HG03342 (cell line): ENCODE data around the gene BACH2.

ENCODE experiments used
- ATAC-seq: cut with Tn5 transposase; IDR thresholded peaks from one replicate; pipeline ENCODE4 v1.9.1; 2021; ENCODE audit warnings: mild to moderate bottlenecking, moderate library complexity; ENCODE audit not compliant: unreplicated experiment

The BACH2 gene

DNA sequence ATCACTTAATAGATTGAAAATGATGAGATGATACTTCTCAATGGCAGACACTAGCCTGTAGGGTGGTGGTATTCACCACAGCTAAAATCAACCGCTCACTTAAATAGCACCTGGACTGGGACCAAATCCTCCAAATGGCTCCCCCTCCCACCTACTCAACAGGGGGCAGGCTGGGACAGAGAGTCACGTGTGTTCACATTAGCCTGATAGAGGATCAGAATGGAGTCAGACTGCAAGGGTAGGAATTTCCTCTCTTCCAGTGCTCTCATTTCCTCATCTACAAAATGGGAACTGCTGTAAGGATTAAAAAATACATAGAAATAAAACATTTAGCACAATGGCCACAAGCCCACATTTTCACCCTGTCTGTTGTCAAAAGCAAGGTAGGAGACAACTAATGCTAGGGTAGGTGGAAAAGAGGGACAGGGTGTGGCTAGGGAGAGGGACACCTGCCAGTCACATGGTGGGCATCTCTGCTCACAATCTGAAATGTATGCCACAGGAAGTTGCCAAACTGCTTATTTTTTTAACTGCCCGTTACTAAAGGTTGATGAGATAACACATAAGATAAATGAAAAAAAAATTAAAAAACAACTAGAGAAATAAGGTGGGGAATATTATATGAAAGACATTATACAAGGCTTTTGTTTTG is 55.3 kb downstream of the BACH2 start:
- ATAC-seq, result no peak

GRCh38 chr6:90238496-90239266 is 58.0 kb downstream of the BACH2 start:
- ATAC-seq, result no peak

DNA sequence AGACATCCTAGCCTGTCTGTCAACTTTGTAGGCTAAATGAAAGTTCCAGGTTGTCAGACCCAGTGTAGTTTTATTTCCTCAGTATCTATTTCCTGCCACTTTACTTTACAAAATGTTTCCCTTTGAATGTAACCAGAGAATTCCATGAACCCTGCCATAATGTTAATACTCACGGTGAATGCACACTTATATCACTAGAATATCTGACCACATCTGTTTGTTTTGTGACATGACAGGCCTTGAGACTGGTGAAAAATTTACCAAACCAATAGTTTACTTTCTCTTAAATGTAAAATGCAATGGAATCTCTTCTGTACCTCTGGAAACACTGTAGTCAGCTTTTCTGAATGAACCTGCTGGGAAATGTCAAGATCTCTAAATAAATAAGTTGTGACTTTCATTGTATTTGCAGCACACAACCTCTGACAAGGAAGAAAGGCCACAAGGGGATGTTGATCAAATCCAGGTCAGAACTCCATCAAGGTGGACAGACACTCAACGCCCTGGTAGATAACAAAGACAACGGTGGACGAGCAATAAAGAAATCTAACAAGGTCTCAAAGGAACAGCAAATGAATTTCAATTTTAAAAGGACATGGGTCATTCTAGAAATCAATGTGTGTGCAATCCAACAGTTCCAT is 59.2 kb downstream of the BACH2 start:
- ATAC-seq, result no peak

DNA sequence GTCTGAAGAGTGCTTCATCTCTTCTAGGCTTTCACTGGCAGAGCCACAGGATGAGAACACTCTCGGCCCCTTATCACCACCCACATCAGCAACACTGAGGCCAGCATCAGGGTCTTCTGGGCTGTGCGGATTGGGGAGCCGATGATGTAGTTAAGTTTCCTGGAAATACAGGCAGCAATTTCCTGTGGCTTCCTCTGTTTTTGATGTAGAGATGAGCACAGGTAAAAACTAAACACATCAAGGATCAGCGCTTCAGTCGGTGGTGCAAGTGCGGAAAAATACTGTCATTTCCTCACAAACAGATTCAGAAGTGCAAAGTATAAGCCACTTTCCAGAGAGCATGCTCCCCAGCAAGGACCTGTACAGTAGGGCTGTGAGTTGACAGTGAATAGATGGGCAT is 62.6 kb downstream of the BACH2 start:
- ATAC-seq, result no peak

DNA sequence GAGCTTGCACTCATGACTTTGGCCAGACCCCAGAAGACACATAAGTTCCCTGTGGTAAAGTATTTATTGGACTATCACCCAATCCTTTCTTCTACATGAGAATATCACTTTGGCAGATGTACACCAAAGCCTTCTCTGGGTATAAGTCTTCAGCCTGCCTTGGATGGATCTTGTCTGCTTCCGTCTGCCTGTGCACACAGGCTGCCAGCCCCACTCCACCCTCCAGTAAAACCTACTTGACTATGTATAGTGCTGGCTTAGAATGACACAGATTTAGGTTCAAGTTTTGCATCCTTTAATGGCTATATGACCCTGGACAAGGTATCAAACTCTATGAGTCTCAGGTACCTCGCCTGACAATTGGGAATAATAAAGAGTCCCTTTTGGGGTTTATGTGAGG is 63.4 kb downstream of the BACH2 start:
- no peak for ATAC-seq

DNA sequence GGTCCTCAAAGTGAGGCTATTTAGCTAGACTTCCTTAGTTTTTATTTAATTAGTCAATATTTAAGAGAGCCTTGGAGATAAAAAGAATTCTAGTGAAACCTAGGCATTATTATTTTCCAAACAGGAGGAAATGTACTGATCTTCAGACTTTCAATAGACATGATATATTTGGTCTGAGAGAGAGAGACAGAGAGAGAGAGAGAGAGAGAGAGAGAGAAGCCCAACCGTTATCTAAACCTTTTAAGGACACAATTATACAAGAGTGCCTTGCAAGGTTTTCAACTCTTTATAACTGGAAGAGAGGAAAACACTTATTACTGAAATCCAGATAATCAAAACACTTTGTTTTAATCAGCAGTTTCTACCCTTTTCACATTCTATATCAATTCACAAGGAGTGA is 64.8 kb downstream of the BACH2 start:
- ATAC-seq, result no peak

DNA sequence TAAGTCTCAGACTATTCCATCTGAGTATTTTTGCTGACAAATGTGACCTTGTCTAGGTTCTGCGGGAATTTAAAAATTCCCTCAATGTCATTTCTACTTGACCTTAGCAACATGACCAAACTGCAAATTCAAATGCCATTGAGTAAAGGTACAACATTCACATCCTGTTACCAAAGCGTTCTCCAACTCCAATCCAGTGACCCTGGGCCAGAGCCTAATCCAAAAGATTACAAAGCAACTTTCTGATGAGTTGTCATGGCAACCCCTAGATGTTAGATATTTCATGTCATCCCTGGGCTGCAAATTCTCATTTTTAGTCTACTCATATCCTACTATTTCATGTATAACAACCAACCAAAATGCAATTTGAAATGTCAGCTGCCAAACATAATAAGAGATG is 65.3 kb downstream of the BACH2 start:
- no peak for ATAC-seq

GRCh38 chr6:90230548-90231215 is 66.0 kb downstream of the BACH2 start:
- ATAC-seq, result no peak

DNA sequence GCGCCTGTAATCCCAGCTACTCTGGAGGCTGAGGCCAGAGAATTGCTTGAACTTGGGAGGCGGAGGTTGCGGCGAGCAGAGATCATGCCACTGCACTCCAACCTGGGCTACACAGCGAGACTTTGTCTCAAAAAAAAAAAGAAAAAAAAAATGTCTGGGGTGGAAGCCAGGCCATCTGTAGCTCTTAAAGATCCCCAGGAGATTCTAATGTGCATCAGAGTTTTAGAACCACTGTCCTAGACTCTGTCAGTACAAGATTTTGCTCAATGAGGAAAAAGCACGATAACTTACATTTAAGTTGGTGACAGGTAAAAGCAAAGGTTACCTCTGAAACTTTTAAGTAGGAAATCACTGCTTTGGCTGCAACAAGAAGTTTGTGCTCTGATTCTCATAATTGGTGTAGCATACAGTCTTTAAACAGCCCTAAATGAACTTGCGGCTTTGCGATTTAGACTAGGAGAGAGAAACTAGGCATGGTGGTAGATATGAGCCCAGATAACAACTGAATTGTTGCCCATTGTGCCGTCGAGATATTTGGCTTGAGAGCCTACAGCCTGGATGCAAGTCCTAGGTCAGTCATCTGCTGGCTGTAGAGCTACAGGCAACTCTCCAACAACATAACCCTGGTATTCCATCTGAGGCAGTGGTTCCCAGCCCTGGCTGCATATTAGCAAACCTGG is 67.2 kb downstream of the BACH2 start:
- ATAC-seq, result no peak

DNA sequence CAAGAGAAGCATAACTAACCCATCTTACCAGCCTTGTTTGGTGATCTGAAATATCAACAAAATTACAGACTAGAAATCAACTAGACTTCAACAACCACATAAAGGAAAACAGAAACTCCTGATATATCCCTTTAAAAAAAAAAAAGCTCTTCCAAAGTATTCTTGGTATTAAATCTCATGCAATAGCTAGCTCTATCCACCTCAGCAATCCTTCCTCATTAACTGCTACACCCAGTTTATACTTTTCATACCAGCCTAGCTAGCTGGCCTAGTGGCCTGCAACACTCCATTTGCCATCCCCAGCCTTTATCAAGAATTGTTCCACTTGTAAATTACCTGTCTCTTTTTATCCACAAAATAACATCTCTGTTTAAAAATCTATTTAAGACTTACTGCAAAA is 69.0 kb downstream of the BACH2 start:
- ATAC-seq, result no peak

GRCh38 chr6:90227213-90227612 is 69.4 kb downstream of the BACH2 start:
- no peak for ATAC-seq

DNA sequence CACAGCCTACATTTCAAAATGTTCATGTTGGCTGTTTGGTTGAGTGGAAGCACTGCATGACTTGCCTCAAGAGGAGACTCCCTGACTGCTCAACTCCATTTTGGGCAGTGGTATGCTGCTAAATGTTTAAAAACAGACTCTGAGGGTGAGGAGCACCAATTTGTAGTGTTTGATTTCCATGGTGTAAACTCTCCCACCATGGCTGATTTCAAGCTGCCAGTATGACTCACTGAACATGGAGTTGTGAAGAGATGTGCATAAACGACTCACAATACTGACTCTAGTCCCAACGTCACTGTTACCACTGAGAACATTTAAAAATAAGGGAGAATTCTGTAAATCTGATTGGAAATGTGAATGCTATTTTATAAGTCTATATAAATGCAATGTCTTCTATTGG is 70.4 kb downstream of the BACH2 start:
- no peak for ATAC-seq

DNA sequence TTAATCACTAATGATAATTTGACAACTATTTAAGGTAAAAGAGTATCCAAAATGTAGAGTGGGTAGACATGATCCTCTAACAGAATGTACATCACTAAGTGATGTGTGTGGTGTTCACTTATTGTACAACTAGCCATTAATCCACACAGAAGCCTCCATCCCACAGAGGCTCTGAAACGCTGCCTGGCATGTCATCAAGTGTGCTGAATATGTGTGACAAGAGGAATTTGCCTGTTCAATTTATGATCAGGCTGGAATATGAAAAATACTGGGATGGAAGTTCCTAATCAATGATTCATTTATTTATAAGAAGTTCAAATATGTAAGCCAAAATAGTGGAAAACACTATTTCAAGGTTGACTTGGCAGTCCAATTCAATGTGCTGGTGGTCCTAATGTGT is 72.4 kb downstream of the BACH2 start:
- ATAC-seq, result no peak

- no peak for ATAC-seq
Measured at GRCh38 chr6:90222724-90223198, 73.9 kb downstream of the BACH2 start.

- no peak for ATAC-seq
Measured at GRCh38 chr6:90222008-90222407, 74.6 kb downstream of the BACH2 start.

DNA sequence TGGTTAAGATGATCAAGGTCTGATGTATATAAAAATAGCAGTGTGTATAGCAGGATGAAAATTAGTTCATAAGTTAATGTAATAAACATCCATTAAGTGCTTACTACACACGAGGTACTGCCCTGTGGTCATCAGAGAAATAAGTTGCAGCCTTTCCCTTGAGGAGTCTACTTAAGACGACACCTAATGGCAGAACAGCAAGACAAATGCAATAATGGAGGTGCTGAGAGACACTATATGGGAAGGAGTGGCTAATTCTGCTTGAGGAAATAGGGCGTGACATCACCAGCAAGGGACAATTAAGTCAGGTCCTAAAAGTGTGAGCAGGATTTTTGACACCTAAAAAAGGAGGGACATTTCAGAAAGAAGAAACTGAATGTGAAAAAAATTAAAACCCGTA is 75.2 kb downstream of the BACH2 start:
- no peak for ATAC-seq

DNA sequence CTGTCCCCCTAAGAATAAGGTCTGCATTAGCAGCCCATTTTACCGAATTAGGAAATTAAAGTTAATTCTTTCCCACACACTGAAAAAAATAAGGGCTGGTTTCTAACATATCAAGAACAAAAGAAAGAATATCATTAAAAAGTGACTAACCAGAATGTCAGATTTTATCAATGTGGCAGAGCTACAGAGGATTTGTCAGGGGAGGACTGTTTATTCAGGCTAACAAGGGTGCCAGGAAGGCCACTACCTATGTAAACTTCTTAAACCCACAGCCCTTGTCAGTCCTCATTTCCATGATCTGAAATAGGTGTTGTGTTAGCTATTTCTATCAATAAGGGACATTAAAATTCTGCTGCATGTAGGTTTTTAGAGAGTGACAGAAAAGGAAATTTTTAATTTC is 76.4 kb downstream of the BACH2 start:
- no peak for ATAC-seq

GRCh38 chr6:90219209-90219985 is 77.2 kb downstream of the BACH2 start:
- ATAC-seq, result no peak

GRCh38 chr6:90218959-90219208 is 77.8 kb downstream of the BACH2 start:
- no peak for ATAC-seq

GRCh38 chr6:90217506-90218127 is 79.0 kb downstream of the BACH2 start:
- no peak for ATAC-seq
